Heart left ventricle (tissue), 13 donors: Measurements from ENCODE around the gene GRM7.

Experiments
- CTCF ChIP-seq, 12 donors: fragments of 200-600 bp; sonication (generic) in 4 of 12; IDR thresholded peaks; one replicate each; pipeline versions ENCODE4 v1.5.0 to v1.8.0; 2018 to 2022; ENCODE audit warnings: antibody characterized with exemption in 12 of 12, mild to moderate bottlenecking in 5 of 12
- POLR2A ChIP-seq, 2 donors: fragments of 450-650 bp; IDR thresholded peaks; one replicate each; pipeline ENCODE4 v1.6.1; 2017; ENCODE audit warnings: antibody characterized with exemption in 2 of 2, mild to moderate bottlenecking in 2 of 2, moderate library complexity in 2 of 2
- donor health status: ischemic (EF 13 %, LVEDD 7.1; RV severe dilation, severe dysfunction).
- donor health status: DM: no; HTN: yes; CAD: no.
- donor health status: DM: no; HTN: no; CAD: no.
- donor health status: ischemic (EF 25% LVEDD 6.9; RV normal size, moderate dysfunction).
- donor health status: ischemic (EF 25% LVEDD 5.7; RV mildly dilated, moderate dysfunction).
- donor health status: ischemic (EF 35%, LVEDD 5.7; RV mildly dilated, moderate dysfunction).
- donor health status: nonischemic (EF 11% LVEDD 7.7; RV severe dilation, severe dysfunction).
- donor health status: DM: yes; HTN: yes; CAD: no.
- donor health status: PGD.
- donor health status: ischemic (EF 29% LVEDD 5.4; RV normal size, mild dysfunction).
- donor health status: nonischemic (EF 23%, LVEDD 6.1; RV moderate dilation, normal function).

GRCh38 chr3:7288133-7288532 lies 427.2 kb downstream of the GRM7 start:
- TF ChIP-seq CTCF (IDR thresholded peaks at IDR 0.05) = no peak
- TF ChIP-seq POLR2A (IDR thresholded peaks at IDR 0.05) = no peak
